Astrocyte (in vitro differentiated cells and primary cell): ENCODE measurements around the gene B2M.

Experiments used
- EZH2 ChIP-seq: IDR thresholded peaks from 2 replicates; pipeline ENCODE4 v1.6.1; 2012; ENCODE audit warnings: mild to moderate bottlenecking, low read length, inconsistent platforms; ENCODE audit not compliant: insufficient read depth
- TF ChIP-seq, protein P1 (sequence below): IDR thresholded peaks from 2 replicates; pipeline ENCODE4 v1.5.1; 2011; ENCODE audit warnings: low read depth, mild to moderate bottlenecking, inconsistent platforms, low read length, moderate library complexity; ENCODE audit not compliant: insufficient read depth

DNA sequence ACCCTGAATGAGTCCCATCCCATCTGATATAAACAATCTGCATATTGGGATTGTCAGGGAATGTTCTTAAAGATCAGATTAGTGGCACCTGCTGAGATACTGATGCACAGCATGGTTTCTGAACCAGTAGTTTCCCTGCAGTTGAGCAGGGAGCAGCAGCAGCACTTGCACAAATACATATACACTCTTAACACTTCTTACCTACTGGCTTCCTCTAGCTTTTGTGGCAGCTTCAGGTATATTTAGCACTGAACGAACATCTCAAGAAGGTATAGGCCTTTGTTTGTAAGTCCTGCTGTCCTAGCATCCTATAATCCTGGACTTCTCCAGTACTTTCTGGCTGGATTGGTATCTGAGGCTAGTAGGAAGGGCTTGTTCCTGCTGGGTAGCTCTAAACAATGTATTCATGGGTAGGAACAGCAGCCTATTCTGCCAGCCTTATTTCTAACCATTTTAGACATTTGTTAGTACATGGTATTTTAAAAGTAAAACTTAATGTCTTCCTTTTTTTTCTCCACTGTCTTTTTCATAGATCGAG is 4.5 kb downstream of the B2M start:
- TF ChIP-seq, protein P1, sequence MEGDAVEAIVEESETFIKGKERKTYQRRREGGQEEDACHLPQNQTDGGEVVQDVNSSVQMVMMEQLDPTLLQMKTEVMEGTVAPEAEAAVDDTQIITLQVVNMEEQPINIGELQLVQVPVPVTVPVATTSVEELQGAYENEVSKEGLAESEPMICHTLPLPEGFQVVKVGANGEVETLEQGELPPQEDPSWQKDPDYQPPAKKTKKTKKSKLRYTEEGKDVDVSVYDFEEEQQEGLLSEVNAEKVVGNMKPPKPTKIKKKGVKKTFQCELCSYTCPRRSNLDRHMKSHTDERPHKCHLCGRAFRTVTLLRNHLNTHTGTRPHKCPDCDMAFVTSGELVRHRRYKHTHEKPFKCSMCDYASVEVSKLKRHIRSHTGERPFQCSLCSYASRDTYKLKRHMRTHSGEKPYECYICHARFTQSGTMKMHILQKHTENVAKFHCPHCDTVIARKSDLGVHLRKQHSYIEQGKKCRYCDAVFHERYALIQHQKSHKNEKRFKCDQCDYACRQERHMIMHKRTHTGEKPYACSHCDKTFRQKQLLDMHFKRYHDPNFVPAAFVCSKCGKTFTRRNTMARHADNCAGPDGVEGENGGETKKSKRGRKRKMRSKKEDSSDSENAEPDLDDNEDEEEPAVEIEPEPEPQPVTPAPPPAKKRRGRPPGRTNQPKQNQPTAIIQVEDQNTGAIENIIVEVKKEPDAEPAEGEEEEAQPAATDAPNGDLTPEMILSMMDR = no peak
- TF ChIP-seq EZH2 = no peak
